HG03135 (cell line): Measurements from ENCODE around the gene DDX25.

ENCODE experiments used
- ATAC-seq: cut with Tn5 transposase; IDR thresholded peaks from one replicate; pipeline ENCODE4 v1.9.1; 2021; ENCODE audit warnings: mild to moderate bottlenecking, moderate library complexity; ENCODE audit not compliant: unreplicated experiment

DDX25 gene

DNA sequence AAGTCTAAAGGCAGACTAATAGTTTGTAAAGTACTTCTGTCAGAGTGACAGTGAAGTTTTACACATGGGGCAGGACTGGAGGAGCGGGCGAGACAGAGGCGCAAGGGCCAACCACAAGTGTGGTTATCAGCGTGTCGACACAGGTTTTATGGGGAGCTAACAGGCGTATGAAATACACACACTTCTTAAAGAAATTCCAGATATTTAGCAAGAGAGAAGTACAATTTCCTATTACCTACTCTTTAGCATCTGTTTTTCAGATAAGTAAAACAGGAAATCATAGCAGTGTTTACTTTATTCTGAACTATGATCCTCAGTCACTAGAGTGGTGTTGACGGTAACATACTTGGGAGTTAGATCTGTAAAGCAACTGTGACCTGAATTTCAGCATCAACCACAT is 64.0 kb downstream of the DDX25 start:
- ATAC-seq = no peak

DNA sequence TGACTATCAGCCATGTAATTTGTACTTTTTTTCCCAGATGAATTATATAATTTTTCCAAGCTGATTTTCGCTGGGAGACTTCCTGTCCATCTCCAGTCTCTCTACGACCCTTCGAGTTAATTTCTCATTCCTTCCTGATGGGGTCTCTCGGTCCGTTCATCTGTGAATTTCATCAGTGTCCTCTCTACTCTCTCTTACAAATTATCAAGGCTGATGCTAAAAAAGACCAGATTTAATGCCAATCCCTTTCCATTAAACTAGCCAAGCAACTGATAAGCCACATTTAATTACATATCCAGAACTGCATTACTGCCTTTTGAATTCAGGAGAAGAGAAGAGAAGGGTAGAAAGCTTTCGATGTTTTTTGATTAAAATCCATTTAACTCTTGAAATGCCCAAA is 67.3 kb downstream of the DDX25 start:
- ATAC-seq = no peak

- ATAC-seq = no peak
These were observed 70.0 kb downstream of the DDX25 start for GRCh38 chr11:125974284-125974683.

- no peak for ATAC-seq
These were observed 71.3 kb downstream of the DDX25 start for GRCh38 chr11:125975634-125976033.

DNA sequence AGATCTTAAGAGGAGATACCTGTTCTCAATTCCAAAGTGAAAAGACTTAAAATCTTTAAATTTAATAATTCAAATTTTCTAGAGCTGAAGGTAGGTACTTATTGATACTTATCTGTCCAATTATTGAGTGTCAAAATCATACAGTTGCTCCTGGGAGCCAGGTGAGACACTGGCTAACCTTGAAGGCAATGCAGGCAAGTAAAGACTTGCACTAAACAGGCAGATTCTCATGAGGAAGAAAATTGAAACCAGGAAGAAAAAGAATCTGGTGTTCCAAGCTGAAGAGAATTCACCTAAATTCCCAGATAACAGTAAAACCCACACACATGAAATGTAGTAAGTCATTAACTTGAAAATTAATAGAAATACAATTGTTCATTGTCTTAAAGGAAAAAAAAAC is 71.8 kb downstream of the DDX25 start:
- no peak for ATAC-seq

GRCh38 chr11:125977333-125977732 is 73.0 kb downstream of the DDX25 start:
- ATAC-seq = no peak

DNA sequence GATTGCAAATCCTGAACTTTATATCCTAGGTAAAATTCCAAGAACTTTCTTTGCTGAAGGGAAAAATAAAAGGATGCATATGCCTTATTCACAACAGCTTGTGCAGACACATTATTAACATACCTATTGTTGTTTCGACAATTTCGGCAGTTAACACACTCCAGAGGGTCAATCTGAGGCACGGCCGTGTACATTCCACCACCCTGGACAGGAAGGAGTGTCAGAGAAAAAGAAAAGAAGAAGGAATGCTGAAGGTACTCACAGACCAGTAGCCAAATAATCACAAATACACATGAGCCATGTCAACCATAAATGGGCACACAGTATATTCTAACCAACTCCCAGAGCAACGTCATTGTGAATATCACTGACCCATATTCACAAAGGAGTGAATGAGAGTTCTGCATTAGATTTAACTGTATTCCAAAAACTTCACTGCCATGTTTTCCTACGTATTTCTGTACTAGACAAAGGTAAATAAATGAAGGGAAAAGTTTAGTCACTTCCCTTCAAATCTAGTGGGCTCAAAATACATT is 73.9 kb downstream of the DDX25 start:
- no peak for ATAC-seq
